Measurements from ENCODE around the gene MARCHF3.

The MARCHF3 gene

GRCh38 chr5:127051591-127051990 lies 21.2 kb upstream of the MARCHF3 start:
- H3K27ac ChIP-seq, result no peak overlapping the region
- TF ChIP-seq, protein P1, sequence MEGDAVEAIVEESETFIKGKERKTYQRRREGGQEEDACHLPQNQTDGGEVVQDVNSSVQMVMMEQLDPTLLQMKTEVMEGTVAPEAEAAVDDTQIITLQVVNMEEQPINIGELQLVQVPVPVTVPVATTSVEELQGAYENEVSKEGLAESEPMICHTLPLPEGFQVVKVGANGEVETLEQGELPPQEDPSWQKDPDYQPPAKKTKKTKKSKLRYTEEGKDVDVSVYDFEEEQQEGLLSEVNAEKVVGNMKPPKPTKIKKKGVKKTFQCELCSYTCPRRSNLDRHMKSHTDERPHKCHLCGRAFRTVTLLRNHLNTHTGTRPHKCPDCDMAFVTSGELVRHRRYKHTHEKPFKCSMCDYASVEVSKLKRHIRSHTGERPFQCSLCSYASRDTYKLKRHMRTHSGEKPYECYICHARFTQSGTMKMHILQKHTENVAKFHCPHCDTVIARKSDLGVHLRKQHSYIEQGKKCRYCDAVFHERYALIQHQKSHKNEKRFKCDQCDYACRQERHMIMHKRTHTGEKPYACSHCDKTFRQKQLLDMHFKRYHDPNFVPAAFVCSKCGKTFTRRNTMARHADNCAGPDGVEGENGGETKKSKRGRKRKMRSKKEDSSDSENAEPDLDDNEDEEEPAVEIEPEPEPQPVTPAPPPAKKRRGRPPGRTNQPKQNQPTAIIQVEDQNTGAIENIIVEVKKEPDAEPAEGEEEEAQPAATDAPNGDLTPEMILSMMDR (IDR thresholded peaks at IDR 0.05), result no peak

DNA sequence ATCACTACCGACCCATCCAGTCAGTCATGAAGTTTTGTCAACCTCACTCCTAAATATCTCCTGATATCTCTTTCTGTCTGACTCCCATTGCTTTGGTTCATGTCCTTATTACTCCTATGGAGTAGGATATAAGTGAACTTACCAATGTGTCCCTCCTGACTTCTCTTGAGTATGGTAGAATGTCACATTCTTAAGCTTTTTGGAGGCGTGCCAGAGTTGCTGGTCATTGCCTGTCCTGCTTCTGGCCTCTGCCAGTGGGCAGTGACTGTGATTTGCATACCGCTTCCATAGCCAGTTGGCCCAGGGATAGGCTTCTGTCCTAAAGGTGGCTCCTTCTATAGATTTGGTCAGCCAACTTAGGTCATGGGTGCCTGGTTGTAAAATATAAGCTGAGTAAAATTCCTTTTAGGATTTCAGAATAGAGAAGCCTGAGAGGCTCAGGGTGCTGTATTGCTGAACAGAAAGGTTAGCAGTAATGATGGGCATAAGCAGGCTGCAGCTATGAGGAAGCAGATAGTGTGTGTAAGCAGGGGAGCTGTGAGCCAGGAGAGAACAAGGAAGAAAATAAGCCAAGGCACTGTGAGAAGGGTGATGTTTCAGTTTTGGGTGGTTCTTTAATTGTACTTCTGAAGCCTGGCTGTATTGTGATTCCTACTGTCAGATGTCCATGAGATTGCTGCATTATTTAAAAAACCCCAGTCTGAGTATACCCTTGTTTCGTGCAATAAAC lies 16.1 kb upstream of the MARCHF3 start:
- no peaks in the 10 kb centered on the region for H3K36me3 ChIP-seq (ENCODE audit: control insufficient read depth, insufficient read depth, low read length)
- TF ChIP-seq, protein P1 (IDR thresholded peaks at IDR 0.05), result no peak
- no peaks in the 10 kb centered on the region for H3K9me3 ChIP-seq (ENCODE audit: control insufficient read depth, low read length)
- H3K27ac ChIP-seq, result no peak overlapping the region
- no peak overlapping the region for H3K4me3 ChIP-seq (ENCODE audit: low read depth, low read length)
- no peak overlapping the region for H2AFZ ChIP-seq
- H3K9ac ChIP-seq, result no peak overlapping the region
- H3K79me2 ChIP-seq, result no peaks in the 10 kb centered on the region
- peaks cover 10% of the 10 kb centered on the region for H3K4me1 ChIP-seq
- no peak overlapping the region for H3K4me2 ChIP-seq (ENCODE audit: low read length)
- H3K27me3 ChIP-seq (ENCODE audit: control insufficient read depth, insufficient read depth, low read length), result no peaks in the 10 kb centered on the region

More at GRCh38 chr5:127051591-127051990, 21.2 kb upstream of the MARCHF3 start:
- no peak overlapping the region for H3K9ac ChIP-seq
- no peaks in the 10 kb centered on the region for H3K9me3 ChIP-seq (ENCODE audit: control insufficient read depth, low read length)
- no peaks in the 10 kb centered on the region for H3K27me3 ChIP-seq (ENCODE audit: control insufficient read depth, insufficient read depth, low read length)
- H3K4me3 ChIP-seq (ENCODE audit: low read depth, low read length), result no peak overlapping the region
- no peaks in the 10 kb centered on the region for H3K79me2 ChIP-seq
- H3K4me1 ChIP-seq, result no peaks in the 10 kb centered on the region
- H3K36me3 ChIP-seq (ENCODE audit: control insufficient read depth, insufficient read depth, low read length), result no peaks in the 10 kb centered on the region
- no peak overlapping the region for H3K4me2 ChIP-seq (ENCODE audit: low read length)
- H2AFZ ChIP-seq, result no peak overlapping the region

DNA sequence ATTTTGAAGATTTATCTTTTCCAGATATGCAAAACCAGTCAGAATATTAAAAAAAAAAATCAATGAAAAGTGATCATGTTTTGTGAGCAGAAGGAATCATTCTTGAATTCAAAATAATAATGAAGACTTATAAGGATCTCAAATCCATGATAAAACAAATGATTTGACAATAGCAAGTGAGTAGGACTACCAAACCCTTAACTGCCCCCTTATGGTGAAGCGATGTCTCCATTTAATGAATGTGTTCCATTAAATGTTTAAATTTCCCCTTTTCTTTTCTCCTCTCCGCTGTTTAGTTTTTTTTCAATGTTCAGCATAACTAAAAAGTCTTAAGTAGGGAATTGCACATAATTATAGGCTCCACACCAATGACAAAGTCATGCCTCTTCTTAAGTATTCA lies 12.2 kb upstream of the MARCHF3 start:
- no peaks in the 10 kb centered on the region for H3K9me3 ChIP-seq (ENCODE audit: control insufficient read depth, low read length)
- TF ChIP-seq, protein P1 (IDR thresholded peaks at IDR 0.05), result peak; percentile 23

DNA sequence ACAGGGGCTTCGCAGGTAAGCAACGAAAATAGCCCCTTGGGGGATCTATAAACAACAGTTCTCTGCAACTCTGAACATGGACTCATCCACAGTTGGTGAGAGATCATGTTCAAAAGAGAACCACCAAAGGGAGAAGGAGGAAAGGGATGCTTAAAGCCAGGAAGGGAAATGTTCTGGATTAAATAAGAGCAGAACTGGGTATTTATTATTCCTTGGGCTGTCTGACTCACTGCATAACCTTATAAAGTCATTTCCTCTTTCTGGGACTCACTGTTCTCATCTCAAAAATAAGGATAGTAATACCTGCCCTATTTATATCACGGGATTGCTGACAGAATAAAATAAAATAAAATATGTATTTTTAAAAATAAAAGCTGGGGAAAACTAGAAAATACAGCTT lies 11.2 kb upstream of the MARCHF3 start:
- H3K9me3 ChIP-seq (ENCODE audit: control insufficient read depth, low read length), result no peaks in the 10 kb centered on the region
- H3K36me3 ChIP-seq (ENCODE audit: control insufficient read depth, insufficient read depth, low read length), result no peaks in the 10 kb centered on the region
- H3K4me3 ChIP-seq (ENCODE audit: low read depth, low read length), result no peak overlapping the region
- peaks cover 10% of the 10 kb centered on the region for H3K4me1 ChIP-seq
- no peak overlapping the region for H2AFZ ChIP-seq
- H3K4me2 ChIP-seq (ENCODE audit: low read length), result no peak overlapping the region
- no peaks in the 10 kb centered on the region for H3K27me3 ChIP-seq (ENCODE audit: control insufficient read depth, insufficient read depth, low read length)
- TF ChIP-seq, protein P1 (IDR thresholded peaks at IDR 0.05), result no peak
- no peaks in the 10 kb centered on the region for H3K79me2 ChIP-seq
- no peak overlapping the region for H3K9ac ChIP-seq
- no peak overlapping the region for H3K27ac ChIP-seq

More for the DNA sequence above, 12.2 kb upstream of the MARCHF3 start:
- H3K4me2 ChIP-seq (ENCODE audit: low read length), result no peak overlapping the region
- H3K4me1 ChIP-seq, result peaks cover 10% of the 10 kb centered on the region
- no peak overlapping the region for H3K4me3 ChIP-seq (ENCODE audit: low read depth, low read length)
- H3K27ac ChIP-seq, result no peak overlapping the region
- H3K79me2 ChIP-seq, result no peaks in the 10 kb centered on the region
- no peak overlapping the region for H3K9ac ChIP-seq
- H3K27me3 ChIP-seq (ENCODE audit: control insufficient read depth, insufficient read depth, low read length), result no peaks in the 10 kb centered on the region
- no peaks in the 10 kb centered on the region for H3K36me3 ChIP-seq (ENCODE audit: control insufficient read depth, insufficient read depth, low read length)
- no peak overlapping the region for H2AFZ ChIP-seq
